K562 (cell line): ENCODE measurements around the gene ERAL1. TPM values are rescaled to one million over a fixed set of nuclear protein-coding genes. Genes with fewer than 3 reads are reported as not detected.

Source experiments
- ADNP ChIP-seq: fragments of 200-800 bp; sonication (Bioruptor generic); IDR thresholded peaks from 2 replicates; pipeline ENCODE4 v1.6.1; 2016; ENCODE audit warnings: missing genetic modification characterization, missing compliant biosample characterization
- ATF7 ChIP-seq: fragments of 450-650 bp; IDR thresholded peaks from 2 replicates; pipeline ENCODE4 v1.7.1; 2014; ENCODE audit warnings: mild to moderate bottlenecking, moderate library complexity
- FOSL1 ChIP-seq: fragments of 200-800 bp; sonication (Bioruptor generic); conservative IDR thresholded peaks from 2 replicates; pipeline ENCODE4 v1.6.1; 2016; ENCODE audit warnings: missing genetic modification characterization, missing compliant biosample characterization
- HNRNPK ChIP-seq: fragments of 200-400 bp; formaldehyde crosslinking; IDR thresholded peaks from one replicate; pipeline ENCODE4 v1.6.1; 2018; ENCODE audit warnings: mild to moderate bottlenecking, low read depth, low read length; ENCODE audit not compliant: poor library complexity, severe bottlenecking
- LEF1 ChIP-seq: fragments of 450-650 bp; IDR thresholded peaks from 2 replicates; pipeline ENCODE4 v1.6.1; 2016; ENCODE audit warnings: mild to moderate bottlenecking
- PRMT5 ChIP-seq: sonication (generic); formaldehyde crosslinking; IDR thresholded peaks from 2 replicates; pipeline ENCODE4 v1.5.0; 2020; ENCODE audit warnings: missing genetic modification reagents
- RAD21 ChIP-seq, 2 experiments: fragments of 250-450 bp in 1 of 2; fragments of 450-650 bp in 1 of 2; sonication (Bioruptor Pico) in 1 of 2; formaldehyde crosslinking in 1 of 2; IDR thresholded peaks in 1 of 2; conservative IDR thresholded peaks in 1 of 2; 2 replicates each; pipeline versions ENCODE4 v1.4.0 to v1.8.0; 2020 to 2022; ENCODE audit warnings: mild to moderate bottlenecking in 2 of 2, moderate library complexity in 1 of 2
- RBBP5 ChIP-seq: fragments of 200-600 bp; sonication (generic); IDR thresholded peaks from 2 replicates; pipeline ENCODE4 v1.6.1; 2012; ENCODE audit warnings: borderline replicate concordance, mild to moderate bottlenecking, low read length, control low read depth, inconsistent platforms; ENCODE audit not compliant: insufficient read depth, poor library complexity, severe bottlenecking
- SRSF3 ChIP-seq: fragments of 200-400 bp; formaldehyde crosslinking; IDR thresholded peaks from 2 replicates; pipeline ENCODE4 v1.6.1; 2016; ENCODE audit warnings: mild to moderate bottlenecking, low read length, moderate library complexity; ENCODE audit not compliant: insufficient read depth
- TAF1 ChIP-seq: IDR thresholded peaks from 2 replicates; pipeline ENCODE4 v1.6.1; 2011; ENCODE audit warnings: mild to moderate bottlenecking, low read length, moderate library complexity; ENCODE audit not compliant: insufficient read depth, control insufficient read depth, severe bottlenecking; ENCODE audit errors: extremely low read depth
- TFAM ChIP-seq: fragments of 250-450 bp; sonication (Bioruptor Pico); conservative IDR thresholded peaks from 2 replicates; pipeline ENCODE4 v1.5.0; 2021; ENCODE audit warnings: mild to moderate bottlenecking, moderate library complexity
- polyA plus RNA-seq, 8 experiments: library from polyadenylated mRNA; depleted of rRNA in 4 of 8; stranded (reverse) in 5 of 8; unstranded in 3 of 8; fragments of >200 nt; fragmentation: Nextera tagmentation in 2 of 8; fragmentation: Illumina TruSeq in 1 of 8; extraction: Ambion mirVana in 2 of 8; extraction: Trizol in 1 of 8; gene quantifications; 2 replicates each; pipeline versions ENCODE4 v1.2.1 to v1.2.3, GENCODE V29; 2011 to 2014; ENCODE audit warnings: inconsistent platforms in 1 of 8, missing spikeins in 1 of 8
- total RNA-seq, 7 experiments: library from RNA; depleted of rRNA in 6 of 7; stranded (reverse); fragments of >200 nt in 6 of 7; fragmentation: Illumina TruSeq in 2 of 7; extraction: Trizol in 2 of 7; gene quantifications; 2 replicates each; pipeline versions ENCODE4 v1.2.1 to v1.2.3, GENCODE V29; 2011 to 2021; ENCODE audit warnings: low replicate concordance in 1 of 7
- TF ChIP-seq, protein P1 (sequence below): fragments of 450-650 bp; IDR thresholded peaks from 2 replicates; pipeline ENCODE4 v1.6.1; 2016; ENCODE audit warnings: mild to moderate bottlenecking
- TF ChIP-seq, protein P2 (sequence below): fragments of 250-450 bp; sonication (Bioruptor Pico); IDR thresholded peaks from 2 replicates; pipeline ENCODE4 v1.5.0; 2021; ENCODE audit warnings: mild to moderate bottlenecking, moderate library complexity

ERAL1 gene
- total and polyA plus RNA-seq, 9 of the 15 experiments (the other 6 are each of a cell fraction or from before 2014, with no cell fraction given): 37.5 to 351 (median 106) TPM

DNA sequence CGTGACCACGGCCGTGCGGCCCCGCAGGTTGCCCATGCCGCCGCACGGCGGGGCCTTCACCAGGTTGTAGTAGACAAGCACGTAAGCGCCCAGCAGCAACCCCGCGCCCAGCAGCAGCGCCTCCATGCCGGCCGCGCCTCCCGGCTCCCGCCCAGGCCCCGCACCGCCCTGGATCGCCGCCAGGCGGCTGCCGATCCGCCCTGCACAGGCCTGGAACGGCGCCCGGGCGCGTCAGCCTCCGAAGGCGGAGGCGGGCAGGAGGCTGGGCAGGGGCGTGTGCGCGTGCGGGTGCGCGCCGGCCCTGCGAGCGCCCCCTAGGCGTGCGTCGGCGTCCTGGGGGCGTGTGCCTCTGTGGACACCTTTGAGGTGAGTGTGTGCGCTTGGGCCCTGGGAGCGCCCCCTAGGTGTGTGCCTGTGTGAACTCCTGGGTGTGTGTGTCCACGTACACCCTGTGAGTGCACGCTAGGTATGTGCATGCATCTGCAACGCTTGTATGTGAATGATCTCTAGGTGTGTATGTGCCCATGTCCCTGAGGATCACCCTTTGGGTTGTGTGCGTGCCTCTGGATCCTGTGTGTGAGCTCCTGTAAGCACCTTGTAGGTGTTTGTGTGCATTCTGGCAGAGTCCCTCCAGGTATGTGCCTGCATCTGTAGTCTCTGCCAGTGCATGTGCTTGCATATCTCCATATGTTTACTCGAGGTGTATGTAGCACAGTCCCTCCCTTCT lies 48.2 kb downstream of the ERAL1 start, which contains the start of gene DHRS13 (continued):
- no peak for TF ChIP-seq LEF1
- TF ChIP-seq PRMT5 (CRISPR knock-in tag): 0 out of 2 replicates have a peak, but pooled peaks have one; percentile 11
- peak; percentile 94 for TF ChIP-seq ATF7
- TF ChIP-seq FOSL1: 0 out of 2 replicates have a peak, but pooled peaks have one; percentile 62
- TF ChIP-seq ADNP (tag): no peak
- TF ChIP-seq, protein P1, sequence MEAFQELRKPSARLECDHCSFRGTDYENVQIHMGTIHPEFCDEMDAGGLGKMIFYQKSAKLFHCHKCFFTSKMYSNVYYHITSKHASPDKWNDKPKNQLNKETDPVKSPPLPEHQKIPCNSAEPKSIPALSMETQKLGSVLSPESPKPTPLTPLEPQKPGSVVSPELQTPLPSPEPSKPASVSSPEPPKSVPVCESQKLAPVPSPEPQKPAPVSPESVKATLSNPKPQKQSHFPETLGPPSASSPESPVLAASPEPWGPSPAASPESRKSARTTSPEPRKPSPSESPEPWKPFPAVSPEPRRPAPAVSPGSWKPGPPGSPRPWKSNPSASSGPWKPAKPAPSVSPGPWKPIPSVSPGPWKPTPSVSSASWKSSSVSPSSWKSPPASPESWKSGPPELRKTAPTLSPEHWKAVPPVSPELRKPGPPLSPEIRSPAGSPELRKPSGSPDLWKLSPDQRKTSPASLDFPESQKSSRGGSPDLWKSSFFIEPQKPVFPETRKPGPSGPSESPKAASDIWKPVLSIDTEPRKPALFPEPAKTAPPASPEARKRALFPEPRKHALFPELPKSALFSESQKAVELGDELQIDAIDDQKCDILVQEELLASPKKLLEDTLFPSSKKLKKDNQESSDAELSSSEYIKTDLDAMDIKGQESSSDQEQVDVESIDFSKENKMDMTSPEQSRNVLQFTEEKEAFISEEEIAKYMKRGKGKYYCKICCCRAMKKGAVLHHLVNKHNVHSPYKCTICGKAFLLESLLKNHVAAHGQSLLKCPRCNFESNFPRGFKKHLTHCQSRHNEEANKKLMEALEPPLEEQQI: no peak
- TF ChIP-seq TFAM (CRISPR knock-in tag): no peak
- TF ChIP-seq RBBP5: peak; percentile 82
- TF ChIP-seq, protein P2, sequence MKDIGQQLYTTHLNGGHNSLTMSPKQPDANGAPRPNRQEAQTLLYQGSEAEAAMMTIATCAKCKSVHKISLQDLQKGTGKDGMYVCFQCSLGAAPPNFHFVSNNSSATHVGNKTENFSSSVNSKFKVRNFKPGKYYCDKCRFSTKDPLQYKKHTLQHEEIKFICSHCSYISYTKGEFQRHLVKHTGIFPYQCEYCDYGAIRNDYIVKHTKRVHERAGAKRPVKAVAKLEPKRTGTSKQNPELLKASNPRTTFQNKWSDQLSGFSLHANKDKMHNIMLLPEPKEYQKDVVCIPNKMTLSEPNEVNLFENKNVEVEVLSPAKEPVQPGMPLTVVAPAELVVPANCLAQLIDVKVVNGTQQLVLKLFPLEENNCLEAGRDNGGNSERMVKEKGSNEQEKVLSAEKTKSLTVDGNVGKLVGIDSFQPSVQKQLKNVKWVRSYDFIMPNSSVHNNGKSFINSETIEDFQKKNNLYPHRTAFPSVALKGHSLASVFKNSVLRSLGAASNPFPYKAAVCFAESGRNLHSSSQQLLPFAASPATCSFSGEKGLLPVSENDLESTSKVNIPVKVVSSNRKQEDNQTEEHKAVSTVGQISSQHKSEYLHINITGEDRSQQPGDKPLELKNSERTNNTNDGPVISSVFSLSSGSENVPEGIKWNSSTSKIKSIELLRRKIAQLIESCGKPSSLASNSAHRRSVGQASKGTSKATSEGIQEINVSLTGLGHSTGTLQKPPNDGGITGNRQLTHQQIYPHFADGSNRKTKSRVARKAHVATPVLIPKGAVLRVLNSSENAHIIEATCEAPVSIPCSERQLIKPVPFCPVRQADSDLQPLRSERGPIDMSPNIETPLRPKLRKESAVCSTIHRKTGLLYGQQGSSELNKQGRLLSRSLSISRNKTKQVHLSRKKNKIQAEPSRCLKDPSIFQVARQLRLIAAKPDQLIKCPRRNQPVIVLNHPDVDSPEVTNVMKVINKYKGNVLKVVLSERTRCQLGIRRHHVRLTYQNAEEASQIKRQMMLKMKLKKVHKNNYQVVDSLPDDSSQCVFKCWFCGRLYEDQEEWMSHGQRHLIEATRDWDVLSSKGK: no peak
- TF ChIP-seq TAF1: peak; percentile 76
- no peak for TF ChIP-seq HNRNPK
- peak; percentile 80 to 87 for TF ChIP-seq RAD21 (CRISPR knock-in tag; conservative IDR thresholded peaks at IDR 0.05 in 1 of 2, IDR thresholded peaks at IDR 0.05 in 1 of 2)
- no peak for TF ChIP-seq SRSF3
